ENCODE measurements around the gene DNAH10. TPM values are rescaled to one million over a fixed set of nuclear protein-coding genes. Genes with fewer than 3 reads are reported as not detected.
"Not testable (repeated sequence)": the region's sequence is repeated elsewhere in the genome, so short reads cannot be mapped to it uniquely, and the experiment has no call there.

The DNAH10 gene
- polyA plus RNA-seq, 6 donors from 2014 or later = 0.03 to 0.33 (median 0.17) TPM; not detected in 1

GRCh38 chr12:123787466-123787865 is 25.4 kb downstream of the DNAH10 start:
- Mint-ChIP-seq H3K27me3 (no peaks in the 10 kb centered on the region), H3K36me3 (peaks cover 4 to 13% of the 10 kb centered on the region in 2 donors)
- no peak for DNase-seq

GRCh38 chr12:123788541-123788940 is 26.4 kb downstream of the DNAH10 start:
- Mint-ChIP-seq H3K27me3 (no peaks in the 10 kb centered on the region), H3K9me3 (peaks cover 4 to 15% (median 11%) of the 10 kb centered on the region in 7 donors), H3K27ac (no peak overlapping the region), H3K4me1 (no peaks in the 10 kb centered on the region), H3K4me3 (no peak overlapping the region), H3K36me3 (peaks cover 4 to 14% of the 10 kb centered on the region in 2 donors)
- ATAC-seq (ENCODE audit: low read depth in 2 of 2) (no peak), DNase-seq (no peak)

More at GRCh38 chr12:123787466-123787865, 25.4 kb downstream of the DNAH10 start:
- Mint-ChIP-seq H3K4me1 (no peaks in the 10 kb centered on the region), H3K27ac (no peak overlapping the region), H3K9me3 (peaks cover under 1 to 11% (median 9%) of the 10 kb centered on the region in 7 donors), H3K4me3 (no peak overlapping the region)
- ATAC-seq (ENCODE audit: low read depth in 2 of 2) = no peak

- H3K9me3 Mint-ChIP-seq = peaks cover 4 to 15% (median 11%) of the 10 kb centered on the region in 7 donors
- not testable (repeated sequence) for H3K4me1 Mint-ChIP-seq, H3K27ac Mint-ChIP-seq
These were observed 27.3 kb downstream of the DNAH10 start for GRCh38 chr12:123789422-123789821.

GRCh38 chr12:123790905-123791467 is 28.9 kb downstream of the DNAH10 start:
- ATAC-seq (ENCODE audit: low read depth in 2 of 2) = no peak
- Mint-ChIP-seq H3K36me3 (peaks cover 4 to 14% of the 10 kb centered on the region in 2 donors), H3K9me3 (peaks cover 4 to 15% (median 11%) of the 10 kb centered on the region in 7 donors), H3K27me3 (no peaks in the 10 kb centered on the region), H3K4me1 (no peaks in the 10 kb centered on the region), H3K27ac (peak overlapping the region in 1 of 6 donors; percentile 12), H3K4me3 (no peak overlapping the region)
- DNase-seq = no peak

More at GRCh38 chr12:123789422-123789821, 27.3 kb downstream of the DNAH10 start:
- H3K4me3 Mint-ChIP-seq; ATAC-seq (ENCODE audit: low read depth in 2 of 2); H3K27me3 Mint-ChIP-seq; DNase-seq: not testable (repeated sequence)
- H3K36me3 Mint-ChIP-seq = peaks cover 4 to 14% of the 10 kb centered on the region in 2 donors

GRCh38 chr12:123794027-123794426 is 31.9 kb downstream of the DNAH10 start:
- H3K9me3 Mint-ChIP-seq = peaks cover 4 to 15% (median 11%) of the 10 kb centered on the region in 7 donors
- no peaks in the 10 kb centered on the region for H3K27me3 Mint-ChIP-seq
- no peak overlapping the region for H3K27ac Mint-ChIP-seq
- DNase-seq = no peak
- no peak for ATAC-seq (ENCODE audit: low read depth in 2 of 2)
- H3K36me3 Mint-ChIP-seq = peaks cover 4 to 14% of the 10 kb centered on the region in 2 donors
- no peaks in the 10 kb centered on the region for H3K4me1 Mint-ChIP-seq
- no peak overlapping the region for H3K4me3 Mint-ChIP-seq

- Mint-ChIP-seq H3K36me3 (no peaks in the 10 kb centered on the region), H3K4me3 (no peak overlapping the region), H3K27ac (no peak overlapping the region), H3K9me3 (no peaks in the 10 kb centered on the region), H3K4me1 (no peaks in the 10 kb centered on the region), H3K27me3 (peaks cover 0 to 4% (median 0%) of the 10 kb centered on the region in 3 donors)
- ATAC-seq (ENCODE audit: low read depth in 2 of 2) (no peak), DNase-seq (no peak)
These were observed 36.4 kb downstream of the DNAH10 start for GRCh38 chr12:123798518-123798917.

GRCh38 chr12:123799227-123799626 is 37.1 kb downstream of the DNAH10 start:
- Mint-ChIP-seq H3K36me3 (no peaks in the 10 kb centered on the region), H3K27ac (no peak overlapping the region), H3K4me1 (no peaks in the 10 kb centered on the region), H3K9me3 (no peaks in the 10 kb centered on the region), H3K27me3 (peaks cover 0 to 4% (median 0%) of the 10 kb centered on the region in 3 donors), H3K4me3 (no peak overlapping the region)
- no peak for DNase-seq
- ATAC-seq (ENCODE audit: low read depth in 2 of 2) = no peak

GRCh38 chr12:123801573-123802178 is 39.6 kb downstream of the DNAH10 start:
- no peaks in the 10 kb centered on the region for H3K9me3 Mint-ChIP-seq
- H3K27ac Mint-ChIP-seq = no peak overlapping the region
- DNase-seq (no peak), ATAC-seq (ENCODE audit: low read depth in 2 of 2) (no peak)
- peaks cover 0 to 4% (median 0%) of the 10 kb centered on the region in 3 donors for H3K27me3 Mint-ChIP-seq
- H3K4me1 Mint-ChIP-seq = no peaks in the 10 kb centered on the region
- H3K36me3 Mint-ChIP-seq = no peaks in the 10 kb centered on the region
- no peak overlapping the region for H3K4me3 Mint-ChIP-seq

- H3K36me3 Mint-ChIP-seq = peaks cover 0 to 6% of the 10 kb centered on the region in 2 donors
- H3K4me1 Mint-ChIP-seq = no peaks in the 10 kb centered on the region
- ATAC-seq (ENCODE audit: low read depth in 2 of 2) (no peak), DNase-seq (no peak)
- peaks cover 0 to 25% (median 20%) of the 10 kb centered on the region in 3 donors for H3K27me3 Mint-ChIP-seq
- H3K27ac Mint-ChIP-seq = peak overlapping the region in 1 of 6 donors; percentile 41
- H3K9me3 Mint-ChIP-seq = peaks cover 0 to 5% (median 0%) of the 10 kb centered on the region in 7 donors
- H3K4me3 Mint-ChIP-seq = no peak overlapping the region
These were observed 43.1 kb downstream of the DNAH10 start for GRCh38 chr12:123805173-123805572.

GRCh38 chr12:123807002-123807401 is 44.9 kb downstream of the DNAH10 start:
- peaks cover 0 to 7% of the 10 kb centered on the region in 2 donors for H3K36me3 Mint-ChIP-seq
- H3K27ac Mint-ChIP-seq = peak overlapping the region in 2 of 6 donors; percentile 8 to 18
- no peak for DNase-seq
- H3K4me3 Mint-ChIP-seq = no peak overlapping the region
- peaks cover 0 to 25% (median 16%) of the 10 kb centered on the region in 3 donors for H3K27me3 Mint-ChIP-seq
- no peaks in the 10 kb centered on the region for H3K4me1 Mint-ChIP-seq
- no peak for ATAC-seq (ENCODE audit: low read depth in 2 of 2)
- peaks cover 0 to 5% (median 0%) of the 10 kb centered on the region in 7 donors for H3K9me3 Mint-ChIP-seq

GRCh38 chr12:123807670-123808069 is 45.6 kb downstream of the DNAH10 start:
- Mint-ChIP-seq H3K36me3 (peaks cover 0 to 7% of the 10 kb centered on the region in 2 donors), H3K27ac (peak overlapping the region in 1 of 6 donors; percentile 18), H3K4me1 (no peaks in the 10 kb centered on the region), H3K27me3 (peaks cover 0 to 25% (median 16%) of the 10 kb centered on the region in 3 donors), H3K4me3 (no peak overlapping the region), H3K9me3 (peaks cover 0 to 5% (median 0%) of the 10 kb centered on the region in 7 donors)
- no peak for DNase-seq
- ATAC-seq (ENCODE audit: low read depth in 2 of 2) = no peak

GRCh38 chr12:123808167-123808566 is 46.1 kb downstream of the DNAH10 start:
- H3K27ac Mint-ChIP-seq = no peak overlapping the region
- peaks cover 0 to 7% of the 10 kb centered on the region in 2 donors for H3K36me3 Mint-ChIP-seq
- no peak for DNase-seq
- H3K4me1 Mint-ChIP-seq = no peaks in the 10 kb centered on the region
- no peak for ATAC-seq (ENCODE audit: low read depth in 2 of 2)
- H3K27me3 Mint-ChIP-seq = peaks cover 0 to 25% (median 16%) of the 10 kb centered on the region in 3 donors
- H3K9me3 Mint-ChIP-seq = peaks cover 0 to 5% (median 0%) of the 10 kb centered on the region in 7 donors
- H3K4me3 Mint-ChIP-seq = no peak overlapping the region

- Mint-ChIP-seq H3K27me3 (peaks cover 0 to 27% (median 16%) of the 10 kb centered on the region in 3 donors), H3K27ac (no peak overlapping the region), H3K4me3 (no peak overlapping the region), H3K4me1 (no peaks in the 10 kb centered on the region), H3K36me3 (peaks cover 18 to 25% of the 10 kb centered on the region in 2 donors), H3K9me3 (peaks cover 4 to 22% (median 18%) of the 10 kb centered on the region in 7 donors)
- DNase-seq (no peak), ATAC-seq (ENCODE audit: low read depth in 2 of 2) (no peak)
These were observed 51.2 kb downstream of the DNAH10 start for GRCh38 chr12:123813349-123813748.

- Mint-ChIP-seq H3K4me3 (no peak overlapping the region), H3K27ac (no peak overlapping the region), H3K4me1 (no peaks in the 10 kb centered on the region), H3K27me3 (peaks cover 0 to 32% (median 8%) of the 10 kb centered on the region in 3 donors), H3K9me3 (peaks cover 4 to 25% (median 14%) of the 10 kb centered on the region in 7 donors), H3K36me3 (peaks cover 18% of the 10 kb centered on the region in 2 donors)
- DNase-seq (no peak), ATAC-seq (ENCODE audit: low read depth in 2 of 2) (no peak)
These were observed 53.9 kb downstream of the DNAH10 start for GRCh38 chr12:123815968-123816367.
